ENCODE measurements around the gene PACRG.

PACRG gene

DNA sequence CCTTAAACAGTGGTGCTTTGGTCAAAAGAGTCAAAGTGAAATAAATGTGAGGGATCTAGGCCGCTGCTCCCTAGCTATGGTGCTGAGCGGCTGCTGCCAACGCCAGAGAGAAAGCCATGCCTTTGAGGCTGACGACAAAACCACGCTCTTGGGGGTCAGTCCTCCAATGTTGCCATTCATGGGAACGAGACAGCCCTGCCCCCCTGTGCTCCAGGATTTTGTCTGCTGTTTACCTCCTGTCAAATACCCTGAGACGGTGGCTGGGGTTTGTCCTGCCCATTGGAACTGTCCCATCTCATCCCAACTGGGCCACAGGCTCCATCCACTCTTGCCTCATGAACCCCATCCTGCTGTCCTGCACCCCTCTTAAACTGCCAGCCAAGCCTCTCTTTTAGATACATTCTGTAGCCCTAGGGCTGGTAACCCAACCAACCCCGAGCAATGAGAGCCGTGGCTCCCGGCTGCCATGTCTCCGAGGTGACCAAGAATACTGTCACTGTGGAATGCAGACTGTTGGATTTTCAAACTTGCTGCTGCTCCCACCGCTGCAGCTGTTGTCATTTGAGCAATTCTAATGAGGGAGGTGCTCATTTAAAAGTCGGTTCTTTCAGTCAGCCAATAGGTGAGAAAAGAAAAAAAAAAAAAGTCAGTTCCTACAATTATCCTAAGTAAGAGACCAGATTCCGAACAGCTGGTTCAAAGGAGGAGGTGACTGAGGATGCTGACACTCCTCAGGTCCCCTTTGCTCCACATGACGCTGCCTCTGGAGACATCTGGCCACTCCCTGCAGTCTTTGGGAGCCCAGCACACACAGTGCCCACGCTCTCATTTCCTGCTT lies 613.7 kb downstream of the PACRG start:
- no peak for DNase-seq

DNA sequence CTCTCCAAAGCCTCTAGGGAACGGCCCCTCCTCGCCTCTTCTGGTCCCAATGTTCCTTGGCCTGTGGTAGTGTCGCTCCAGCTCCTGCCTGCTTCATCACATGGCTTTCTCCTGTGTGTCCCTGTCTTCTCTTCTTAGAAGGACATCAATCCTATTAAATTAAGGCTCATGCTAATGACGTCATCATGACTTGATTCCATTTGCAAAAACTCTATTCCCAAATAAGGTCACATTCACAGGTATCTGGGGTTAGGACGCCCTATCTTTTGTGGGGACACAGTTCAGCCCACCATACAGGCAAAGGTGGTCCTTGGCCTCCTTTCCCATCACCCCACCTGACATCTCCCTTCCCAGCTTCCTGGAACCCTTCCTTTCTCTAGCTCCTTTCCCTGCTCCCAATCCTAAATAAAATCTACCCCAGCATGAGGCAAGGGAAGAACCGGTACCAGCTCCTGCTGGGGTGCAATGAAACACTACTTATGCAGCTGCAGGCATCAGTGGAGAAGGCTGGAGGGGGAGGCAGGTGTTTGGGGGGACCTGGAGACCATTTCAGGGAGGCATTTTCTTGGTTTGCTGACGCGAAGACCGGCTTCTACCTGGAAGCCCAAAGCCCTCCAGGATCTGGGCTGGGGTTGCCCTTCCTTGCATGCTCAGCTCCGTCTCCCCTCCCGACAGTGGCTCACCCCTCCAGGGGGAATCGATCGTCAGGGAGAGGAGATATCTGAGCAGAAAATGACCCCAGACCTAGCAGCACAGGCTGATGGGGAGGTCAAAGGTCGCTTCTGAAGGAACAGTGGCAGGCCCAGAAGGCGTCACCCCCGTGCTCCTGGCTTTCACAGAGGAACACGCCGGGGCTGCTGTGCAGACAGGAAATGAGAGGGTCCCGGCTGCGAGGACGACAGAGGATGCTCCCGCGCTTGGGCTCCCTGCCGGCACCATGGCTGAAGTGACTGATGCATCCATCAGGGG lies 615.1 kb downstream of the PACRG start:
- no peak for DNase-seq

DNA sequence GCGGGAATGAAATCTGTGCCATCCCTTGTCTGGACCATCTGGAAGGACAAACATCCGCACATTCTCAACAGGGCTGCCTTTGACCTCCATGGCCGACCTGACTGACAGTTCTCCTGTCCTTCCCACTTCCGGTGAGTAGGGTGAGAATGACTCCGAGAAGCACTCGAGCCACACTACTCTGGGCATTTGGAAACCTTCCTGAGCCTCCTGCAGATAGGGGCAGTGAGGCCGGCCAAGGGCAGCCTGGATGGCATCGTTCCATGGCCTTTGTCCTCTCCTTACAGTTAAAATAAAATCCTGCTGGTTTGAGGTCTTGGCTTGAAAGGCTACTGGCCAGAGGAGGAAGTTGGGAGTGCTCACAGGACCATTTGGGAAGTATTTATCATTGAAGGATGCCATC lies 615.8 kb downstream of the PACRG start:
- DNase-seq = no peak

DNA sequence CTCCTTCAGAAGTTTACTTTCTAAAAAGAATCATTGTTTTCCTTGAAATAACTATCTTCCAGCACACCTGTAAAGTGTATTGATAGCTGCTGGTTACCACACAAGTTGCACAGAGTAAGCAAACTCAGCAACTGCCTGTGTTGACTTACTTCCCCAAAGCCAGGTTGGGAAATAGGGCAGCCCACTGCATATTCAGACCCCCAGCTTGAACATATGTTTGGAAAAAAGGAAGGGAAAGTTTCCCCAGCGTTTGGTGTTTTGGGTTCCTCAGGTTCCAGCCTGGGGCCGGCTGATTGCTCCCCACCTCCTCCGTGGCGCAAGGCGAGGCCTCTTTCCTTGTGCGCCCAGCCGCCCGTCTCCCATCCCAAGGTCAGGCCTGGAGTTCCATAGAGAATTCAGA lies 616.6 kb downstream of the PACRG start:
- DNase-seq = no peak

DNA sequence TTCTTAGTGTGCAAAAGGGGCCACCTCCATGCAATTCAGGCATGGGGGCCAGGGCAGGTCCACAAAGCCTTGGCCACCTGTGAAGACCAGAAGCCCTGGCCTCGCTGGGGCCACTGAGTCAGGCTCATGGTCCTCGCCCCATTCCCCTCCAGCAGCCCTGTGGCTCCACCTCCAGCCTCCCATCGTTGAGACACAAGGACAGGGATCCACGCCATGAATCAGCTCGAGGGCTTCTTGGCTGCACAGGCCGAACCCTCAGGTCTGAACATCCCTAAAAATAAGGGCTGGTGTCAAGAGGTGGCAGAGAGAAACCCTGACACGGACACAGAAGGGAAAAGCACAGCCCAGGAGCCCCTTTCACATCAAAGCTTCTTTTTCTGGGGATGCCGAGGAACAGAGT lies 618.2 kb downstream of the PACRG start:
- DNase-seq = no peak

DNA sequence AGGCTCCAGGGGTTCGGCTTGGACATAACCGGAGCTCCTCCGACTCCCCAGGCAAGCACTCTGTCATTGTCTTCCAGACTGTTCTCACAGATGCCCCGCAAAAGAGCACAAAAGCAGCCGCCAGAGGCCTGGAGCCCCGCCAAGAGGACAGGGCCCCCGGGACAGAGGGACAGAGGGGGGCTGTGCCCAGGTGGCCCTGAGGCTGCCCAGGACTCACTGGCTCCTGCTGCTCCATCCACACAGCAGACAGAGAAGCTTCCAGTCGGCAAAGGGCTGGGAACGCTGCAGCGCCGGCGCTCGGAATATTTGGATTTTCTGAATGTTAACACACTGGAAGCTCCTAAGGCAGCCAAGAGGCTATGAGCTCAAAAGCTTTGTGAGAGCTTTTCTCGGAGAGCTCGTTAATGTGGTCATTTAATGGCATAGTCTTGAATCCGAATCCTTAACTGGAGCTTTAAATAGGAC lies 618.8 kb downstream of the PACRG start:
- DNase-seq = no peak

DNA sequence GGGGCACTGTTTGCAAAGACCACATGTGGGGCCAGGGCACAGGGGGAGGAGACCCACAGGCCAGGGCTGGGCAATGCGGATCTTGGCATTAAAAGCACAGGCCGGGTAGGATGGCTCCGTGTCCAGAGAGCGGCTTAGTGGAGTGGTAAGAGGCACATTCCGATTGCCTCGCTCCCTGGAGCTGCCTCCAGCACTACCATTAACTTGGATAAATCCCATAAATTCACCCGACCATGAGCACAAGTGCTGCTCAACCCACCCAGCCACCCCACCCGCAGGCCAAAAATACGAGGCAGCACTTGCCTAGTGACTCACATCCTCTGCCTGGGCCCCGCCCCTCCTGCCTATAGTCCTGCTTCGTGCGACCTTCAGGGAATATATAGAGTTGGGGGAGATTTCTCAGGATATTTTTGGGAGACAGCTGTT lies 619.3 kb downstream of the PACRG start:
- no peak for DNase-seq

DNA sequence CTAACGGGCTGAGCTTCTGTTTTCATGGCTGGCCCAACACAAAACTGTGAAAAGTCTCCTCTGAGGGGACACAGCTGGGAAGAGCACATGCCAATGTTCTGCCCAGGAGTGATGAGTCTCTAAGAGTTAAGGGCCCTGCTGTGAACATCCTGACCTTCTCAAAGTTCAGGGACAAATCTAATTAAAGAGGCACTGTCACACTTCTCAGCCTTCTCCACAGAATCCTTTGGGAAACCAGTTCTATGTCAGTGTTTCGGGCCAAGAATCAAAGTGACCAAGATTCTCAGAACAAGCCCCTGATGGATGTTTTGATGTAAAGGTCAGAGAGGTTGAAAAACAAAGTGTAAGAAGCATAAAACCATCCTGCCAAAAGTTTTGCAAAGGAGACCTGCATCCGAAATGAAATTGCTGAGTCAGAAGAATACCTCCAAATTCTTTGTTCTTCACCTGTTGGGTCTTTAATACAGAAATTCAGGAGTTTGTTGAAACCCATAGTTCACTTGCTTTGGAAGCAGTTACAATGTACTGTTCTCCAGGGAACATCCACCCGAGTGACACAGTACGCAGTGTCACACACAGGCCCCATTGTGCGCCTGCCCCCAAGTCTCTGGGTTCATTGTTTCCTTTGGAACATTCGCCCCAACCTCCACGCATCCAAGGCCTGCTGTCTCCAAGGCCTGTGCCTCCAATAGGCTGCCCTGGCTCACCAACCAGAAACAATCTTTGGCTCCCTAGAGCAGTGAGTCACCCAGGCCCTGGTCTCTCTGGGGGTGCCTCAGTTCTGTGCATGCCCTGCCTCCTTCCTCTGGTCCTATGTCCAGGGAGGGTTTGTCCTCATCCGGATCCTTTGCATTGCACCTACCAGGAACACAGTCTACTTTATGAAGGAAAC lies 621.3 kb downstream of the PACRG start:
- no peak for DNase-seq

DNA sequence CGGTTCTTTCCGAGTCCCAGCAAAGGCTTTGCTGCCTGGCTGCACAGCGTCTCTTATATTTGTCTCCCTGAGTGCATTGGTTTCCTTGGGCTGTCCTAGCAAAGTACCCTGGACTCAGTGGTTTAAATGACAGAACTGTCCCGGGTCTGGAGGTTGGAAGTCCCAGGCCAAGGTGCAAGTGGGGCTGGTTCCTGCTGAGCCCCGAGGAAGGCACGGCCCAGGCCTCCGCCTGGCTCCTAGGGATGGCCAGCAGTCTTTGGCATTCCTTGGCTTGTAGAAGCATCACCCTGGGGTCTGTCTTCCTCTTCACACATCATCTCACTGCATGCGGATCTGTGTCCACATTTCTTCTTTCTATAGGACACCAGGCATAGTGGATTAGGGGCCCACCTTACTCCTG lies 621.9 kb downstream of the PACRG start:
- DNase-seq = no peak

DNA sequence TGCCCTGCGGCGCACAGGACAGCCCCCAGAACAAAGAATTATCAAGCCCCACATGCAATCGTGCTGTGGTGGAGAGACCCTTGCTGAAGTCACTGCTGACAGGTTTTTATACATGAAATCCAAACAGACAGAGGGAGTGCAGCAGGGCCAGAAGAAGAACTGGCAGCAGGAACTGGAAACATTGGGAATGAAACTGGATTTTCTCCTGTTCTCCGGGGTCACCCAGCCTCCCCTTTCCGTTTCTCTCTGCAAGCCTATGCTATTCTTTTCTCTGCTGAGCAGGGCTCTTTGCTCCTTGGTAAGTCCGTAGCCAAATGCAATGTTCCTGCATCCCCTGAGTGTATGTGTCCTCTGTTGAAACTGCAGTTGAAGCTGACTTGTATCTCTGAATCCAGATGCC lies 623.2 kb downstream of the PACRG start:
- DNase-seq = no peak

DNA sequence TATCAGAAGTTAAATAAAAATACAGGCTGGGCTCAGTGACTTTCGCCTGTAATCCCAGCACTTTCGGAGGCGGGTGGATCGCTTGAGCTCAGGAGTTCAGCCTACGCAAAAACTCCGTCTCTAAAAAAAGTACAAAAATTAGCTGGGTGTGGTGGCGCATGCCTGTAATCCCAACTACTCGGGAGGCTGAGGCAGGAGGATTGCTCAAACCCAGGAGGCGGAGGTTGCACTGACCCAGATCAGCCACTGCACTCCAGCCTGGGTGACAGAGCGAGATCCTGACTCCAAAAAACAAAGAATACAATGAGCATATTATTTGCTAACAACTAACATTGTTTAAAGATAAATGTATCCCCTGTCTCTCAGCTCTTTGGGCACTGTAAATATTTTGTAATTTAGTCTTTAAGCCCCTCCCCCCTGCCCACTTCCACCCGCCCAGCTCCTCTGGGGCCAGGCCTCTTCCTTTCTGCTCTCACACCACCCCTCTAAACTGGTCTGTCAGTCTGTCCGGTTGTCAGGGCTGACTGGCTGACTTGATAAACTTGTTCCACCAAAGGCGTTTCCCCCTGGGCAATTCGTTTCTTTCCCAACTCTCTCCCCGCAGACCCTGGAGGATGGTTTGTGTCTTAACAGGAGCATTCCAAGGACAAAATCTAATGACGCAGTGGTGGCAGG lies 624.4 kb downstream of the PACRG start:
- DNase-seq = peak; percentile 44

DNA sequence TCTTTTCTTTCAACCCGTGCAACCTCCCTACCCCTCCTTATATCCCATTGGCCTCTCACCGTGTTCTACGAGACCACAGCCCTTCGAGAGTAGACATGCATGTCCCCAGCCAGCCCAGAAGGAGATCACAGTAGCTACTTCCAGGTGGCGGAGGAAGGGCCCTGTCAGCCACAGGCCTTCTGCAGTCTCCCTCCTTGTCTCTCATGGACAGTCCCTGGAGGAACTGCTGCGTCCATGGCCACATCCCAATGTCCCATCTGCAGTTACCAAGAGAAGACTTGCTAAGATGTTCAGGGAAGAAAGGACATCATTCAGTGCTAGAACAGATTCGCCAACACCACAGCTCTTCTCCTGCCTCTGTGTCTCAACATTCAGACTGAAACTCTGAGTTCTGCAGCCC lies 625.2 kb downstream of the PACRG start:
- DNase-seq = no peak

DNA sequence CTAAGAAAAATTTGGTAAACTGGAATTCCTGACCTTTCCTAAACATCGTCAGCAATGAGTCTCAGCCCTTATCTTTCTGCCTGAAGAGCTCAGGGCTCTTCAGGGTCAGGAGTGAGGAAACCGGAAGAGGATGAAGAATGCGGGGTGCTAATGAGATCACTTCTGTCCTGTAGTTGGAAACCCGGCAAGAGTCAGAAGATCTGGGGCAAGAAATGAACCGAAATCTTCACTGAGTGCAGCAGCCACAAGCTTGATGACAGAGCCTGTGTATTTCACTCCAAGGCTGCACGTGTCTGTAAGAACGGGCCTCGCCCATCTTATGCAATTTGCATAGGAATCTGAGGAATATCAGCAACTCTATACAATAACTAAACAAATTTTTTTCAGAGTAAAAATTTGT lies 626.3 kb downstream of the PACRG start:
- DNase-seq = peak; percentile 98

DNA sequence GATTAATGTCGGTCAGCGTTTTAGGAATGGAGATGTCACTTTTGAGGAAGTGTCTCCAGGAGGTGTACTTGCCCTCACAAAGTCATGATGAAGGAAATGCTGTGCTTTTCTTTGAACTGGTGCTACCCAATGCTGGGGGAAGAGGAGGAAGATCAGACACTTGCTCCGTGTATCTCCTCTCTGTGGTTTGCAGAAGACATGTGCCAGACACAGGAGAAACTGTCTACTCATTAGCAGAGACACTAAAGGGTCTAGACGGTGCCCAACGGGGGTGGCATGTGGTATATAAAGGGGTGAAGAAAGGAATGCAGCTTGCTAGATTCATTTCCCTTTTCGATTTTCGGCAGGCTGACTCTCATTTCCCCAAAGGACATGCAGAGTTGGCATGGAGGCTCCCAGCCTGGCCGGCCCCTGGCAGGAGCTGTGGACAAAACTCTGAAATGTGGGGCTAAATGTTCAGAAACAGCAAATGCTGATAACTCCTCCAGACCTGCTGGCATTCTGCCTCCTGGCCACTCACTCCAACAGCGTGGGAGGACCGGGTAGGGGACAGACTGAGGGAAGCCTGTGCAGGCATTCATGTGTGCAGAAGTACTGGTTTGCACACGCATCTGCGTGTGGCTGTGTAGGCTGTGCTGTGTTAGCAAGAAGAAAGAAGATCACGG lies 627.1 kb downstream of the PACRG start:
- peak; percentile 85 for DNase-seq

DNA sequence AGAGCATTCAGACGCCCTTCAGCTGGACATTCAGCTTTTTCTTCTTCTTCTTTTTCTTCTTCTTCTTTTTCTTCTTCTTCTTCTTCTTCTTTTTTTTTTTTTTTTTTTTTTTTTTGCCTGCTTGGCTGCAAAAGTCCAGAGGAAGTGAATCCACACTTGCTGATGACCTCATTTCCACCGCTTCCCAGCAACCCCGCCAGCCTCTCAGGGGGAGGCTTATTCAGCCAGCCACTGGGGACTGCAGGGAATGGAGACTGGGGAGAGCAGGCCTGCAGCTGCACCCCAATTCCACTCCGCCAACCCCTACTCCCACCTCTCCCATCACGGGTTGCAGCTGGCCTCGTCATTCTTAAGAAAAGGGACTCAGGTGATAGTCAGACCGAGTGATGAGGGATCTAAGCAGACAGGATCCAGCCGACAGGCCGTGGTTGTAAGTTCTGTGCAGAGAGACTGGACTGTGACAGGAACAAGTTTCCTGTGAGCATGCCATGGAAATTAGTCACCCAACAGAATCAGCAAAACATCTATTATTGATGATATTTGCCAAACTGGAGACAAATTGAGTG lies 627.7 kb downstream of the PACRG start:
- peak; percentile 91 for DNase-seq

DNA sequence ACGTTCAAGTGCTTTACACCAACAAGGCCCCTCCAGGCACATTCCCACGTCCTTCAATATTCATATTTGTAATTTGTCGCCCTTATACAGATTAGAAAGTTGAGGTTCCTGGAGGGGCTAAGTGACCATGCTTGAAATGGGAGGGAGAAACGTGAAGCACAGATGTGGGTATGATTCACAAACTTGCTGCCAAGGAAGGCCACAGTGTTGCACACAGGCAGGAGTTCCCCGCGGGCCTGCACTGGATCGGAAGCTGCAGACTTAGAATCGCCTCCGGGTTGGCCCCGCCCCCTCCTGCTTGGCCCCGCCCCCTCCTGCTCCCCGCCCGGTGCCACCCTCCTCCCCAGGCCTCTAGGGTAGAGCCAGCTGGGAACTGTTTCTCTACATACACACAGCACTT lies 628.5 kb downstream of the PACRG start:
- DNase-seq = peak; percentile 91

DNA sequence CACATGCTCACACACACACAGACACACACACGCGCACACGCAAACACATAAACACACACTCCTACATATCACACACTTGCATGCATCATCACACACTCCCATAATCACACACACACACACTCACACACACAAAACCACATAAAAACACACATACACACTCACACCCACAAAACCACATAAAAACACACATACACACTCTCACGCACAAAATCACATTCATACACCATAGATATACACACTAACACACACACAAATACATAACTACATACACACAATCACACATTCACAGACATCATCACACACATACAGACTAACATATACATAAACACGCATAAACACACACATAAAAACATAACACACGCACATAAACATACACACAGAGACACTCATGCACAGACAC lies 629.0 kb downstream of the PACRG start:
- DNase-seq = no peak

DNA sequence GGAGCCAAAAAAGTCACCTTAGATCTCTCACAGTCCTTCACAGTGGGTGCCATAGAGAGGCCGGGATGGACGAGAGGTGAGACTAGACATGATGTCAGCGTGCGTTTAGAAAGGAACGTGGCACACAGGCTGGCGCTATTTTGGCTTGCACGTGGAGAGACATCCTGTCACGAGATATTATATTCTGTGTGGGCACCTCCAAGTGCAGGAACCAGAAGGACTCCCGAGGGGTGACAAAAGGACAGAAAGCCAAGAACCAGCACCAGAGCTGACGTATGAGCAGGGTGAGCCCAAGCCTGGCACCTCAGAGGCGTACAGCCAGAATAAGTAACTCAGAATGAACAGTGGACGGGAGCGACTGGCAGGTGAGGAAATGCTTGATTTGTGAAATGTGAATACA lies 636.9 kb downstream of the PACRG start:
- DNase-seq = no peak

Data from inflammatory macrophage treated with lipopolysaccharide for 4 hours (primary cell).